DOHH2 (cell line): ENCODE results near the gene NLGN3.

Source experiments
- EZH2phosphoT487 ChIP-seq: fragments of 200-600 bp; sonication (generic); IDR thresholded peaks from 2 replicates; pipeline ENCODE4 v1.6.1; 2017; ENCODE audit warnings: borderline replicate concordance, mild to moderate bottlenecking, antibody characterized with exemption, low read length, moderate library complexity, mixed read lengths
- TF ChIP-seq, protein P1 (sequence below): fragments of 200-600 bp; sonication (generic); IDR thresholded peaks from one replicate; pipeline ENCODE4 v1.5.1; 2014; ENCODE audit warnings: antibody characterized with exemption, mild to moderate bottlenecking, low read depth, low read length; ENCODE audit not compliant: poor library complexity, severe bottlenecking

DNA sequence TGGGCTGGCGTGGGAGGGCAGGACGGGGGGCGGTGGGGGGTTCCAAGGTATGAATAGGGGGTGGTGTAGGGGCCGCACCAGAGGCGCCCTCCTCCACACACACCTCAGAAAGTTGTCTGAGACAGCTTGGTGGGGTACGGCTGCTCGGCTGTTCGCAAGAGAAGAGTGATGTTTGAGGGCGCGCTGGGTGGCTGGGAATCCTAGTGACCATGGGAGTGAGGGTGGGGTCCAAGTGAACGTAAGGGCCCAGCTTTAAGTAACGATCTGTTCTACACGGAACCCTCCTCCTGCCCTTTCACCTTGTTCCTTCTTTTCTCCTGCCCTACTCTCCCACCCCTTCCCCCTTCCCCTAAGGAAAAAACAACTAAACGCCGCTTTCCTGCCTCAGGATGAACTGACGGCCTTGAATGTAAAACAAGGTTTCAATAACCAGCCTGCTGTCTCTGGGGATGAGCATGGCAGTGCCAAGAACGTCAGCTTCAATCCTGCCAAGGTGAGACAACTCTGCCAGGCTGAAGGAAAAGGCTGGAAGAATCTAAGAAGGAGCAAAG lies 25.6 kb upstream of the NLGN3 start:
- TF ChIP-seq, protein P1, sequence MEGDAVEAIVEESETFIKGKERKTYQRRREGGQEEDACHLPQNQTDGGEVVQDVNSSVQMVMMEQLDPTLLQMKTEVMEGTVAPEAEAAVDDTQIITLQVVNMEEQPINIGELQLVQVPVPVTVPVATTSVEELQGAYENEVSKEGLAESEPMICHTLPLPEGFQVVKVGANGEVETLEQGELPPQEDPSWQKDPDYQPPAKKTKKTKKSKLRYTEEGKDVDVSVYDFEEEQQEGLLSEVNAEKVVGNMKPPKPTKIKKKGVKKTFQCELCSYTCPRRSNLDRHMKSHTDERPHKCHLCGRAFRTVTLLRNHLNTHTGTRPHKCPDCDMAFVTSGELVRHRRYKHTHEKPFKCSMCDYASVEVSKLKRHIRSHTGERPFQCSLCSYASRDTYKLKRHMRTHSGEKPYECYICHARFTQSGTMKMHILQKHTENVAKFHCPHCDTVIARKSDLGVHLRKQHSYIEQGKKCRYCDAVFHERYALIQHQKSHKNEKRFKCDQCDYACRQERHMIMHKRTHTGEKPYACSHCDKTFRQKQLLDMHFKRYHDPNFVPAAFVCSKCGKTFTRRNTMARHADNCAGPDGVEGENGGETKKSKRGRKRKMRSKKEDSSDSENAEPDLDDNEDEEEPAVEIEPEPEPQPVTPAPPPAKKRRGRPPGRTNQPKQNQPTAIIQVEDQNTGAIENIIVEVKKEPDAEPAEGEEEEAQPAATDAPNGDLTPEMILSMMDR = no peak
- no peak for TF ChIP-seq EZH2phosphoT487
